ENCODE results near the gene RPA1. TPM values are rescaled to one million over a fixed set of nuclear protein-coding genes. Genes with fewer than 3 reads are reported as not detected.

RPA1 gene
- total and polyA plus RNA-seq, 10 of the 15 experiments (the other 5 are each of a cell fraction or from before 2014, with no cell fraction given): 35.9 to 198 (median 71.2) TPM

DNA sequence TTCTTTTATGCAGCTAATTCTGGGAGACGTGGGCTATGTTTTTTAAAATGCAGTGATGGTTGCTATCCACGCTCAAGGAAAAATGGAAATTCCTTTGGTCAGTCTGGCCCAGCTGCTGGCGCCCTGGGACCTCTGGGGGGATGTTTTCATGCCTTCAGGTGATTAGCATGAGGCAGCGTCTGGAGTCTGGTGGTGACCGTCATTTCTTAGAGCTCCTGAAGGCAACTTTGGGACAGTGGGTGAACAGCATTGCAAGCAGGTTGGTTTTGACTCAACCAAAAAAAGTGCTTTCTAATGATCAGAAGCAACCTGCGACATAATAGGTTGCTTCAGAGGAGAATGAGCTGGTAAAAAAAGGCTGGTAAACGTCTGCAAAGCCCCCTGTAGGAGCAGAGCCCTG is 82.3 kb downstream of the RPA1 start:
- Histone ChIP-seq H3K9ac (ENCODE audit: control insufficient read depth, insufficient read depth, low read length) (no peak overlapping the region), H3K36me3 (ENCODE audit: control insufficient read depth in 2 of 2, insufficient read depth in 2 of 2, low read length in 1 of 2) (no peaks in the 10 kb centered on the region), H3K9me3 (replicated peaks; ENCODE audit: control insufficient read depth, insufficient read depth, low read length) (no peaks in the 10 kb centered on the region), H3K4me2 (ENCODE audit: control insufficient read depth, insufficient read depth) (no peak overlapping the region), H2AFZ (ENCODE audit: control insufficient read depth, low read depth, low read length) (no peak overlapping the region), H4K20me1 (ENCODE audit: control insufficient read depth, insufficient read depth) (no peaks in the 10 kb centered on the region), H3K27me3 (replicated peaks in 1 of 2; ENCODE audit: control insufficient read depth in 2 of 2, insufficient read depth in 2 of 2, low read length in 1 of 2) (no peaks in the 10 kb centered on the region; a peak in 2 of 4 replicates), H3K4me3 (no peak overlapping the region), H3K79me2 (ENCODE audit: control insufficient read depth, insufficient read depth, low read length) (no peaks in the 10 kb centered on the region), H3K27ac (ENCODE audit: control insufficient read depth, insufficient read depth) (no peak overlapping the region), H3K4me1 (ENCODE audit: control insufficient read depth, insufficient read depth, low read length) (peaks cover 4% of the 10 kb centered on the region; the same call in 1 of the 2 replicates)
- in situ Hi-C loops (cut with MboI): loop anchor here (25.0 kb wide), 1 partner anchor 100 kb away; no protein-coding TSS in a partner anchor
- intact Hi-C loops (cut with micrococcal nuclease; ENCODE audit: unreplicated experiment): no loop called here
- BruUV-seq (replicated peaks): no TSS peak
- ChIA-PET RAD21 (ENCODE audit: unreplicated experiment) (no interaction called here), CTCF (interaction anchor here (1.3 kb wide), 1 partner anchor 190 kb away, joined by 3 read pairs; no protein-coding TSS in a partner anchor), POLR2A (no interaction called here), SMC1A (ENCODE audit: uncharacterized antibody, unreplicated experiment) (no interaction called here)
- 10% methylated on average over 7 of the region's 7 CpGs for WGBS (ENCODE audit: insufficient coverage, insufficient replicate concordance, low lambda C conversion rate, missing lambda C conversion rate)
- FAIRE-seq (no peak), DNase-seq (ENCODE audit: low read depth, low spot score) (no peak), ATAC-seq (no peak)
- TF ChIP-seq HDAC6 (IDR thresholded peaks at IDR 0.05; ENCODE audit: unreplicated experiment) (no peak), IKZF2 (IDR thresholded peaks at IDR 0.05) (no peak), POLR2AphosphoS5 (IDR thresholded peaks at IDR 0.05; ENCODE audit: low read length) (no peak), GATAD2B (conservative IDR thresholded peaks at IDR 0.05; ENCODE audit: low read depth) (no peak)

DNA sequence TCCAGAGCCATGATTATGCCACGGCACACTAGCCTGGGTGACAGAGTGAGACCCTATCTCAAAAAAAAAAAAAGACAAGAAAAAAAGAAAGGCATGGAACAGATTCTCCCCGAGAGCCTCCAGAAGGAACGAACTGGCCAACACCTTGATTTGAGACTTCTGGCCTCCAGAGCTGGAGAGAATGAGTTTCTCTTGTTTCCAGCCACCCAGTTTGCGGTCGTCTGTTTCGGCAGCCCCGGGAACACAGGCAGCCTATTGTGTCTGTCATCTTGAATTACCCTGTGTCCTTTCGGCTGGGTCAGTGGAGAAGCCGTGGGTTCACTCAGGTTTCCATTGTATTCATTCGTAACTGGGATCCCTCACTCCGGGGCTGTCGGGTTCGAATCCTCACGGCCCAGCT is 83.9 kb downstream of the RPA1 start:
- Histone ChIP-seq H2AFZ (ENCODE audit: control insufficient read depth, low read depth, low read length) (no peak overlapping the region), H3K4me2 (ENCODE audit: control insufficient read depth, insufficient read depth) (no peak overlapping the region)
- SMC1A ChIA-PET (ENCODE audit: uncharacterized antibody, unreplicated experiment): interaction anchor here (1.4 kb wide), 1 partner anchor 9 kb away, joined by 4 read pairs; no protein-coding TSS in a partner anchor
- TF ChIP-seq IKZF1 (conservative IDR thresholded peaks at IDR 0.05) (no peak), NFYA (IDR thresholded peaks at IDR 0.05; ENCODE audit: borderline replicate concordance, low read depth, low read length) (no peak), MYC (IDR thresholded peaks at IDR 0.05; ENCODE audit: insufficient read depth, insufficient read length, insufficient replicate concordance, low read length, severe bottlenecking) (no peak), RCOR1 (conservative IDR thresholded peaks at IDR 0.05; ENCODE audit: low read depth, low read length) (no peak), STAT3 (IDR thresholded peaks at IDR 0.05; ENCODE audit: low read depth, low read length) (no peak), YBX1 (IDR thresholded peaks at IDR 0.05) (no peak)
- TF ChIP-seq, protein P1, sequence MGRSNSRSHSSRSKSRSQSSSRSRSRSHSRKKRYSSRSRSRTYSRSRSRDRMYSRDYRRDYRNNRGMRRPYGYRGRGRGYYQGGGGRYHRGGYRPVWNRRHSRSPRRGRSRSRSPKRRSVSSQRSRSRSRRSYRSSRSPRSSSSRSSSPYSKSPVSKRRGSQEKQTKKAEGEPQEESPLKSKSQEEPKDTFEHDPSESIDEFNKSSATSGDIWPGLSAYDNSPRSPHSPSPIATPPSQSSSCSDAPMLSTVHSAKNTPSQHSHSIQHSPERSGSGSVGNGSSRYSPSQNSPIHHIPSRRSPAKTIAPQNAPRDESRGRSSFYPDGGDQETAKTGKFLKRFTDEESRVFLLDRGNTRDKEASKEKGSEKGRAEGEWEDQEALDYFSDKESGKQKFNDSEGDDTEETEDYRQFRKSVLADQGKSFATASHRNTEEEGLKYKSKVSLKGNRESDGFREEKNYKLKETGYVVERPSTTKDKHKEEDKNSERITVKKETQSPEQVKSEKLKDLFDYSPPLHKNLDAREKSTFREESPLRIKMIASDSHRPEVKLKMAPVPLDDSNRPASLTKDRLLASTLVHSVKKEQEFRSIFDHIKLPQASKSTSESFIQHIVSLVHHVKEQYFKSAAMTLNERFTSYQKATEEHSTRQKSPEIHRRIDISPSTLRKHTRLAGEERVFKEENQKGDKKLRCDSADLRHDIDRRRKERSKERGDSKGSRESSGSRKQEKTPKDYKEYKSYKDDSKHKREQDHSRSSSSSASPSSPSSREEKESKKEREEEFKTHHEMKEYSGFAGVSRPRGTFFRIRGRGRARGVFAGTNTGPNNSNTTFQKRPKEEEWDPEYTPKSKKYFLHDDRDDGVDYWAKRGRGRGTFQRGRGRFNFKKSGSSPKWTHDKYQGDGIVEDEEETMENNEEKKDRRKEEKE (IDR thresholded peaks at IDR 0.05): no peak
- TF ChIP-seq, protein P2, sequence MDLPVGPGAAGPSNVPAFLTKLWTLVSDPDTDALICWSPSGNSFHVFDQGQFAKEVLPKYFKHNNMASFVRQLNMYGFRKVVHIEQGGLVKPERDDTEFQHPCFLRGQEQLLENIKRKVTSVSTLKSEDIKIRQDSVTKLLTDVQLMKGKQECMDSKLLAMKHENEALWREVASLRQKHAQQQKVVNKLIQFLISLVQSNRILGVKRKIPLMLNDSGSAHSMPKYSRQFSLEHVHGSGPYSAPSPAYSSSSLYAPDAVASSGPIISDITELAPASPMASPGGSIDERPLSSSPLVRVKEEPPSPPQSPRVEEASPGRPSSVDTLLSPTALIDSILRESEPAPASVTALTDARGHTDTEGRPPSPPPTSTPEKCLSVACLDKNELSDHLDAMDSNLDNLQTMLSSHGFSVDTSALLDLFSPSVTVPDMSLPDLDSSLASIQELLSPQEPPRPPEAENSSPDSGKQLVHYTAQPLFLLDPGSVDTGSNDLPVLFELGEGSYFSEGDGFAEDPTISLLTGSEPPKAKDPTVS (IDR thresholded peaks at IDR 0.05; ENCODE audit: low read depth, low read length): no peak

More for the DNA sequence above, 83.9 kb downstream of the RPA1 start:
- BruUV-seq (replicated peaks): no TSS peak
- no peak overlapping the region for H3K9ac ChIP-seq (ENCODE audit: control insufficient read depth, insufficient read depth, low read length)
- POLR2A ChIA-PET: interaction anchor here (0.7 kb wide), 1 partner anchor 131 kb away, joined by 3 read pairs; no protein-coding TSS in a partner anchor
- ATAC-seq: no peak
- in situ Hi-C loops (cut with MboI) (loop anchor here (25.0 kb wide), 1 partner anchor 99 kb away; no protein-coding TSS in a partner anchor), intact Hi-C loops (cut with micrococcal nuclease; ENCODE audit: unreplicated experiment) (no loop called here)
- no peak for DNase-seq (ENCODE audit: low read depth, low spot score)
- H3K4me3 ChIP-seq: no peak overlapping the region
- RAD21 ChIA-PET (ENCODE audit: unreplicated experiment): no interaction called here
- no peaks in the 10 kb centered on the region for H3K36me3 ChIP-seq (ENCODE audit: control insufficient read depth in 2 of 2, insufficient read depth in 2 of 2, low read length in 1 of 2)
- no peak overlapping the region for H3K27ac ChIP-seq (ENCODE audit: control insufficient read depth, insufficient read depth)
- no peaks in the 10 kb centered on the region for H3K4me1 ChIP-seq (ENCODE audit: control insufficient read depth, insufficient read depth, low read length)
- 59% methylated on average over 14 of the region's 14 CpGs for WGBS (ENCODE audit: insufficient coverage, insufficient replicate concordance, low lambda C conversion rate, missing lambda C conversion rate)
- no peaks in the 10 kb centered on the region; a peak in 2 of 4 replicates for H3K27me3 ChIP-seq (replicated peaks in 1 of 2; ENCODE audit: control insufficient read depth in 2 of 2, insufficient read depth in 2 of 2, low read length in 1 of 2)
- no peak for FAIRE-seq
- no peaks in the 10 kb centered on the region for H3K79me2 ChIP-seq (ENCODE audit: control insufficient read depth, insufficient read depth, low read length)
- CTCF ChIA-PET: no interaction called here
- no peaks in the 10 kb centered on the region for H4K20me1 ChIP-seq (ENCODE audit: control insufficient read depth, insufficient read depth)
- H3K9me3 ChIP-seq (replicated peaks; ENCODE audit: control insufficient read depth, insufficient read depth, low read length): no peaks in the 10 kb centered on the region
